ENCODE measurements around the gene FBXO44.
"Not testable (repeated sequence)": the region's sequence is repeated elsewhere in the genome, so short reads cannot be mapped to it uniquely, and the experiment has no call there.

The FBXO44 gene

GRCh38 chr1:11654137-11654938 lies at the start of gene FBXO44, which contains the start of gene FBXO2:
FBXO44 (plus strand) TSS chr1:11654877; CDS start chr1:11655836, 959 bp downstream.
FBXO2 (minus strand) TSS chr1:11654429; CDS start chr1:11654340, 89 bp downstream.
- DNase-seq (ENCODE audit: low read depth in 3 of 3): peak; percentile 38 to 70 (median 51)

- DNase-seq (ENCODE audit: low read depth in 3 of 3): no peak
Measured at GRCh38 chr1:11606775-11607174, 47.9 kb upstream of the FBXO44 start.

- not testable (repeated sequence) for DNase-seq (ENCODE audit: low read depth in 3 of 3)
Measured at GRCh38 chr1:11608596-11609130, 46.0 kb upstream of the FBXO44 start.

- not testable (repeated sequence) for DNase-seq (ENCODE audit: low read depth in 3 of 3)
Measured at GRCh38 chr1:11609378-11609777, 45.3 kb upstream of the FBXO44 start.

- DNase-seq (ENCODE audit: low read depth in 3 of 3): no peak
Measured at GRCh38 chr1:11610629-11611180, 44.0 kb upstream of the FBXO44 start.

- no peak for DNase-seq (ENCODE audit: low read depth in 3 of 3)
Measured at GRCh38 chr1:11611638-11612327, 42.9 kb upstream of the FBXO44 start.

- DNase-seq (ENCODE audit: low read depth in 3 of 3): no peak
Measured at GRCh38 chr1:11613347-11613746, 41.3 kb upstream of the FBXO44 start.

- no peak for DNase-seq (ENCODE audit: low read depth in 3 of 3)
Measured at GRCh38 chr1:11615090-11615489, 39.6 kb upstream of the FBXO44 start.

- DNase-seq (ENCODE audit: low read depth in 3 of 3): no peak
Measured at GRCh38 chr1:11616766-11617165, 37.9 kb upstream of the FBXO44 start.

GRCh38 chr1:11617314-11617713 lies 37.4 kb upstream of the FBXO44 start:
- no peak for DNase-seq (ENCODE audit: low read depth in 3 of 3)

GRCh38 chr1:11617741-11618140 lies 36.9 kb upstream of the FBXO44 start:
- DNase-seq (ENCODE audit: low read depth in 3 of 3): no peak

GRCh38 chr1:11620405-11620804 lies 34.3 kb upstream of the FBXO44 start:
- no peak for DNase-seq (ENCODE audit: low read depth in 3 of 3)

GRCh38 chr1:11620924-11621323 lies 33.8 kb upstream of the FBXO44 start:
- DNase-seq (ENCODE audit: low read depth in 3 of 3): no peak

GRCh38 chr1:11622398-11622797 lies 32.3 kb upstream of the FBXO44 start:
- DNase-seq (ENCODE audit: low read depth in 3 of 3): no peak

GRCh38 chr1:11623702-11624101 lies 31.0 kb upstream of the FBXO44 start:
- DNase-seq (ENCODE audit: low read depth in 3 of 3): no peak

- DNase-seq (ENCODE audit: low read depth in 3 of 3): no peak
Measured at GRCh38 chr1:11626551-11626950, 28.1 kb upstream of the FBXO44 start.

- DNase-seq (ENCODE audit: low read depth in 3 of 3): no peak
Measured at GRCh38 chr1:11628767-11629166, 25.9 kb upstream of the FBXO44 start.

- no peak for DNase-seq (ENCODE audit: low read depth in 3 of 3)
Measured at GRCh38 chr1:11629184-11630016, 25.3 kb upstream of the FBXO44 start.

GRCh38 chr1:11634365-11635192 lies 20.1 kb upstream of the FBXO44 start:
- no peak for DNase-seq (ENCODE audit: low read depth in 3 of 3)

- no peak for DNase-seq (ENCODE audit: low read depth in 3 of 3)
Measured at GRCh38 chr1:11638121-11638520, 16.6 kb upstream of the FBXO44 start.

GRCh38 chr1:11639372-11639771 lies 15.3 kb upstream of the FBXO44 start:
- no peak for DNase-seq (ENCODE audit: low read depth in 3 of 3)
